ENCODE measurements around the gene CHRND. TPM values are rescaled to one million over a fixed set of nuclear protein-coding genes. Genes with fewer than 3 reads are reported as not detected.

The CHRND gene
- total and polyA plus RNA-seq, 12 donors: 0.07 to 0.39 (median 0.14) TPM; not detected in 7

- WGBS, 4 donors: 77 to 89% (median 80%) methylated on average over 3 of the region's 3 CpGs
- Histone ChIP-seq H3K4me3 (no peak overlapping the region), H3K27ac (no peak overlapping the region), H3K4me1 (replicated peaks in 1 of 2) (peaks cover 5 to 21% of the 10 kb centered on the region in 2 donors), H3K27me3 (no peaks in the 10 kb centered on the region), H3K36me3 (replicated peaks in 1 of 2) (peaks cover 0 to 47% of the 10 kb centered on the region in 2 donors), H3K9me3 (replicated peaks in 1 of 3) (no peaks in the 10 kb centered on the region)
- no peak for DNase-seq
- intact Hi-C loops (cut with DNase I): no loop called here
- TF ChIP-seq POLR2A (IDR thresholded peaks at IDR 0.05) (no peak), CTCF (IDR thresholded peaks at IDR 0.05) (no peak)
These were observed 30.5 kb downstream of the CHRND start for GRCh38 chr2:232556426-232556825.

GRCh38 chr2:232562515-232563151 lies 36.7 kb downstream of the CHRND start:
- Histone ChIP-seq H3K36me3 (replicated peaks in 1 of 2) (peaks cover 0 to 81% of the 10 kb centered on the region in 2 donors), H3K27ac (no peak overlapping the region), H3K27me3 (no peaks in the 10 kb centered on the region), H3K4me3 (no peak overlapping the region), H3K4me1 (replicated peaks in 1 of 2) (no peaks in the 10 kb centered on the region), H3K9me3 (replicated peaks in 1 of 3) (no peaks in the 10 kb centered on the region)
- TF ChIP-seq POLR2A (IDR thresholded peaks at IDR 0.05): no peak
- no peak for TF ChIP-seq CTCF (IDR thresholded peaks at IDR 0.05)
- no peak for DNase-seq
- intact Hi-C loops (cut with DNase I): no loop called here
- 80 to 88% (median 84%) methylated on average over 8 of the region's 8 CpGs for WGBS, 4 donors

GRCh38 chr2:232563580-232563979 lies 37.6 kb downstream of the CHRND start:
- intact Hi-C loops (cut with DNase I): no loop called here
- Histone ChIP-seq H3K4me3 (no peak overlapping the region), H3K27me3 (no peaks in the 10 kb centered on the region), H3K36me3 (replicated peaks in 1 of 2) (peaks cover 0 to 81% of the 10 kb centered on the region in 2 donors), H3K9me3 (replicated peaks in 1 of 3) (no peaks in the 10 kb centered on the region), H3K4me1 (replicated peaks in 1 of 2) (no peaks in the 10 kb centered on the region), H3K27ac (no peak overlapping the region)
- DNase-seq: no peak
- TF ChIP-seq POLR2A (IDR thresholded peaks at IDR 0.05) (no peak), CTCF (IDR thresholded peaks at IDR 0.05) (no peak)
- 36 to 90% (median 61%) methylated on average over 3 of the region's 3 CpGs for WGBS, 4 donors

- TF ChIP-seq POLR2A (IDR thresholded peaks at IDR 0.05): no peak
- TF ChIP-seq CTCF (IDR thresholded peaks at IDR 0.05): no peak
- peaks cover 0 to 70% of the 10 kb centered on the region in 2 donors for H3K36me3 ChIP-seq (replicated peaks in 1 of 2)
These were observed 41.8 kb downstream of the CHRND start for GRCh38 chr2:232567721-232568120.

More at GRCh38 chr2:232567721-232568120, 41.8 kb downstream of the CHRND start:
- Histone ChIP-seq H3K4me1 (replicated peaks in 1 of 2) (no peaks in the 10 kb centered on the region), H3K9me3 (replicated peaks in 1 of 3) (no peaks in the 10 kb centered on the region), H3K4me3 (no peak overlapping the region), H3K27ac (peak overlapping the region in 2 of 5 donors; percentile 6 to 30), H3K27me3 (no peaks in the 10 kb centered on the region)
- no peak for DNase-seq
- intact Hi-C loops (cut with DNase I): no loop called here
